Measurements from ENCODE around the gene FBXL17. TPM values are rescaled to one million over a fixed set of nuclear protein-coding genes. Genes with fewer than 3 reads are reported as not detected.
A peak's percentile ranks its signal among the peaks of the same experiment; 100 is the strongest.

The FBXL17 gene
- total RNA-seq, 1 donor from 2014 or later = 11.6 TPM

DNA sequence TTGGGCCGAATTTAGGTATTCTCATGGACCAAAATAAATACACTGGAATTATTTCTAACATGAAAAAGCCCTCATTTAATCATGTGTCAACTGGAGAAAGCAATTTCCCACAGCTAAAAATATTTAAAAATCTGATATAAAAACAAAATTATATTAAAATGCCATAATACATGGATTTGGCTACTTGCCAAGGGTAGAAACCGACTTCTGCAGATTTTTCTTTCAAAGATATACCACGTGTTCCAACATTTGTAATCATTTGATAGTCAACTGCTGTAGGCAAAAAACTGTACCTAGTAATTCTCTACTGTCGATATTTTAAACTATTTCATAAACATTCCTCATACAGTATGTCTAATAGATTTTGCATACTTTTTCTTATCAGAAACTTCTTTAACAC is 237.6 kb downstream of the FBXL17 start:
- TF ChIP-seq, protein P1, sequence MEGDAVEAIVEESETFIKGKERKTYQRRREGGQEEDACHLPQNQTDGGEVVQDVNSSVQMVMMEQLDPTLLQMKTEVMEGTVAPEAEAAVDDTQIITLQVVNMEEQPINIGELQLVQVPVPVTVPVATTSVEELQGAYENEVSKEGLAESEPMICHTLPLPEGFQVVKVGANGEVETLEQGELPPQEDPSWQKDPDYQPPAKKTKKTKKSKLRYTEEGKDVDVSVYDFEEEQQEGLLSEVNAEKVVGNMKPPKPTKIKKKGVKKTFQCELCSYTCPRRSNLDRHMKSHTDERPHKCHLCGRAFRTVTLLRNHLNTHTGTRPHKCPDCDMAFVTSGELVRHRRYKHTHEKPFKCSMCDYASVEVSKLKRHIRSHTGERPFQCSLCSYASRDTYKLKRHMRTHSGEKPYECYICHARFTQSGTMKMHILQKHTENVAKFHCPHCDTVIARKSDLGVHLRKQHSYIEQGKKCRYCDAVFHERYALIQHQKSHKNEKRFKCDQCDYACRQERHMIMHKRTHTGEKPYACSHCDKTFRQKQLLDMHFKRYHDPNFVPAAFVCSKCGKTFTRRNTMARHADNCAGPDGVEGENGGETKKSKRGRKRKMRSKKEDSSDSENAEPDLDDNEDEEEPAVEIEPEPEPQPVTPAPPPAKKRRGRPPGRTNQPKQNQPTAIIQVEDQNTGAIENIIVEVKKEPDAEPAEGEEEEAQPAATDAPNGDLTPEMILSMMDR (IDR thresholded peaks at IDR 0.05; ENCODE audit: insufficient read depth, low read length, poor library complexity, severe bottlenecking) = no peak
- no peaks in the 10 kb centered on the region for H3K36me3 ChIP-seq (ENCODE audit: control insufficient read depth, insufficient read depth, low read length)
- no peaks in the 10 kb centered on the region for H3K27me3 ChIP-seq (ENCODE audit: control insufficient read depth, insufficient read depth, low read length)
- H3K4me3 ChIP-seq (ENCODE audit: low read depth, low read length) = no peak overlapping the region
- DNase-seq (ENCODE audit: low read depth) = no peak

DNA sequence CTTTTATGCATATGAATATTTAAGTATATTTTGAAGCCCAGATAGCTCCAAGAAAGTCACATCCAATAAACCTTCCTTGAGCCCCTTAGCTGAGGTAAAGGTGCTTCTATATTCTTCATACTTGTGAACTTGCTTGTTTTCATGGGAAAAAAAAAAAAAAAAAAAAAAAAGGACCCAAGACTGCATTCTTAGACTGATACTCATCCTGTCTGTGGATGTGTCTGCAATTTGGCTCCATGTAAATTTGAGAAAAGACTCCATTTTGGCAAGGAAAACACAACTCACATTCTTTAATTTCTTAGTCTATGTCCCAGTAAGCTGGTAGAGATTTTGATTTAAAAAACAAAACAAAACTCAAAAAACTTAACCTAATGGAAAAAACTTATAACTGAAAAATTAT is 238.3 kb downstream of the FBXL17 start:
- Histone ChIP-seq H3K36me3 (ENCODE audit: control insufficient read depth, insufficient read depth, low read length) (no peaks in the 10 kb centered on the region), H3K27me3 (ENCODE audit: control insufficient read depth, insufficient read depth, low read length) (no peaks in the 10 kb centered on the region), H3K4me3 (ENCODE audit: low read depth, low read length) (no peak overlapping the region)
- TF ChIP-seq, protein P1 (IDR thresholded peaks at IDR 0.05; ENCODE audit: insufficient read depth, low read length, poor library complexity, severe bottlenecking) = no peak
- DNase-seq (ENCODE audit: low read depth) = peak; percentile 53

DNA sequence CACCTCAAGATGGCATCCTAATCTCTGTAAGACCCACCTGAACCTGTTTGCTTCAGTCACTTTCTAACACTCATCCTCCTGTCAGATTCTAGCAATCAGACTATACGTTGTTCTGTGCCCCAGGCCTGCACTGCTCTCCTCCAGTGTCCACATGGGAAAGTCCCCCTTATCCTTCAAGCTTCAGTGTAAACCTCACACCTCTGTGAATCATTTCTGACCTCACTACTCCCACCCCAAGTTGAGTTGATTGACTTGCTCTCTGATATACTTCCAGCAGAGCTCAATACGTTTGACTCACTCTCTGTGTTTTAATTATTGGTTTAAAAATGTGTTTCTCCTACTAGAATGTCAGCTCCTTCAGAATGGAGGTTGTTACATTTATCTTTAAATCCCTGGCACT is 240.2 kb downstream of the FBXL17 start:
- DNase-seq (ENCODE audit: low read depth) = peak; percentile 31
- no peak overlapping the region for H3K4me3 ChIP-seq (ENCODE audit: low read depth, low read length)
- TF ChIP-seq, protein P1 (IDR thresholded peaks at IDR 0.05; ENCODE audit: insufficient read depth, low read length, poor library complexity, severe bottlenecking) = no peak
- H3K36me3 ChIP-seq (ENCODE audit: control insufficient read depth, insufficient read depth, low read length) = no peaks in the 10 kb centered on the region
- no peaks in the 10 kb centered on the region for H3K27me3 ChIP-seq (ENCODE audit: control insufficient read depth, insufficient read depth, low read length)

DNA sequence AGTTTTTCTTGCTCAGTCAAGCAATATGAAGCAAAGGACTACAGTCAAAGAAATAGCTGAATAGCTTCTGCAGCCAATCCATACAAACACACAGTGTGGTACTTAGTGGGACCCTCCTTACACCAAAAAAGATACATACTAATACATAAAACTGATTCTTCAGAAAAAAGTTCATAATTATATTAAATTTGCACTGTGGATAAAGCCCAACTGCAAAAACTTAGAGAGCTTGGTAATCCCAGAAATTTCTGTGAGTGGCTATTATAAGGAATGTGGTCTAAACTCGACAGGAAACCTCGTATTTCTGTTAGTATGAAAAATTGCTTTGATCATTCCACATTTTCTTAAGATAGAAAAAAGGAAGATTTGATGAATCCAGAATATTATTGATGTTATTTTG is 245.4 kb downstream of the FBXL17 start:
- Histone ChIP-seq H3K4me3 (ENCODE audit: low read depth, low read length) (no peak overlapping the region), H3K36me3 (ENCODE audit: control insufficient read depth, insufficient read depth, low read length) (no peaks in the 10 kb centered on the region), H3K27me3 (ENCODE audit: control insufficient read depth, insufficient read depth, low read length) (no peaks in the 10 kb centered on the region)
- no peak for DNase-seq (ENCODE audit: low read depth)
- TF ChIP-seq, protein P1 (IDR thresholded peaks at IDR 0.05; ENCODE audit: insufficient read depth, low read length, poor library complexity, severe bottlenecking) = no peak

DNA sequence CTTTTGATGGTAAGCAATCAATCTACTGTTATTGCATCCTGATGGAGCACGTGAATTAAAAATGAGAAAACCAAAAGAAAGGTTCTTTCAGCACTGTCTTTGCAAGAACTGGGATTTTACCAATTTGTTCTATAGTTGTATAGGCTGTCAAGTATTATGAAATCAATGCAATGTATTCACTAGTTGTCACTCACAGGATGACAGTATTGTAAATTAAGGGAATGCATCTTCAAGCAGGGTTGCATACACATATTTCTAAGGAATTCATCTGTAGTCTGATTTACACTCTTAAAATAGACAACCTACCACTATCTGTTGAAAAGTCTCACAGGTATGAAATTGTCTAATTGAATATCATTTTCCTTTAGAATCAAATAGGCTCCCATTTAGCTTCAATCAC is 252.8 kb downstream of the FBXL17 start:
- H3K4me3 ChIP-seq (ENCODE audit: low read depth, low read length) = no peak overlapping the region
- no peaks in the 10 kb centered on the region for H3K27me3 ChIP-seq (ENCODE audit: control insufficient read depth, insufficient read depth, low read length)
- DNase-seq (ENCODE audit: low read depth) = no peak
- H3K36me3 ChIP-seq (ENCODE audit: control insufficient read depth, insufficient read depth, low read length) = no peaks in the 10 kb centered on the region
- TF ChIP-seq, protein P1 (IDR thresholded peaks at IDR 0.05; ENCODE audit: insufficient read depth, low read length, poor library complexity, severe bottlenecking) = no peak

DNA sequence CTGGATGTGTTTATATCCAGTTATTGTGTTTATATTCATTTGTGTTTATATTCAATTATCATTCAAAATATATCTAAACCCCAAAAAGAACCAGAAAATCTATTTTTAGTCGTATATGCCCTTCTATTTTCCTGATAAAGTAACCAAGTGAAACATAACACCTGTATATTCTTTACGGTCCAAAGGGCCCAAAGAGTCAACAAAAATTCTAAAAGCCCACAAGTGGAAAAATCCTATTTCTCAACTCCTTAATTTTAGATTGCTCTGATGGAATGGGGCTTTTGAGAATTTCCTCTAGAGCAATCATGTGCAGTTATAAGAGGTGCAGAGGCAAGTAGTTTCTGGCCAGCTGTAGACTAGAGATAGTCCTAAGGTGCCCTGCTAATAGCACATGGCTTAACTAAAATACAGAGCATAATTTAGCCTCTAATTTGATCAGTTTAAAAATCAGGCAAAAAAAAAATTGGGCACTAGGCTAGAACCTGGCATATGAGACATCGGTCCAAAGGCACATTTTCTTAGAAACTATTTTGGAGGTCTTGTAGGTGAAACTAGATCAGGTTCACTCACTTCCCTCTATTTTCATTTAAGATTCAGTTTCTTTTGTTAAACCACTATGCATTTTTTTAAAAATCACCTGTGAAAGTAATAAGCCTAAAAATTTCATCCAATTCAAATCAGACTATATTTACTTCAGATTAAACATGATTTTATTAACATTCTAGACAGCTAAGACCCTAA is 256.0 kb downstream of the FBXL17 start:
- no peaks in the 10 kb centered on the region for H3K27me3 ChIP-seq (ENCODE audit: control insufficient read depth, insufficient read depth, low read length)
- no peak for DNase-seq (ENCODE audit: low read depth)
- H3K36me3 ChIP-seq (ENCODE audit: control insufficient read depth, insufficient read depth, low read length) = no peaks in the 10 kb centered on the region
- H3K4me3 ChIP-seq (ENCODE audit: low read depth, low read length) = no peak overlapping the region
- TF ChIP-seq, protein P1 (IDR thresholded peaks at IDR 0.05; ENCODE audit: insufficient read depth, low read length, poor library complexity, severe bottlenecking) = no peak

Measured in kidney epithelial cell (primary cell).